HCT116 (cell line): ENCODE measurements around the gene LACC1. TPM values are rescaled to one million over a fixed set of nuclear protein-coding genes. Genes with fewer than 3 reads are reported as not detected.

Source experiments
- ATAC-seq: fragments of 200-7000 bp; cut with Tn5 transposase; 2 replicates; pipeline ENCODE4 v1.9.1; 2020; ENCODE audit warnings: mild to moderate bottlenecking, moderate library complexity
- BruUV-seq: library from RNA; stranded (reverse); fragments of 400-500 nt; replicated peaks from 2 replicates; lab custom pipeline; 2021; lab: Mats Ljungman, UMichigan
- CTCF ChIA-PET: fragments of 300-600 bp; sonication (Branson Sonifier 250); formaldehyde crosslinking; loops from one replicate; lab custom pipeline; 2021; ENCODE audit warnings: antibody characterized with exemption; lab: Charles Lee
- POLR2A ChIA-PET: fragments of 300-600, 350-600 bp; sonication (Branson Sonifier 250); formaldehyde crosslinking; loops from one replicate; lab custom pipeline; 2021; ENCODE audit warnings: antibody characterized with exemption; lab: Charles Lee
- RAD21 ChIA-PET, 2 experiments: fragments of 300-600 bp; sonication (Branson Sonifier 250); formaldehyde crosslinking; loops; one replicate each; lab custom pipeline; 2023; ENCODE audit warnings: low total read pairs in 2 of 2; ENCODE audit not compliant: uncharacterized antibody in 2 of 2, unreplicated experiment in 2 of 2, low non-redundant PET in 1 of 2; lab: Charles Lee
- DNase-seq: peaks from one replicate; pipeline ENCODE4 v3.0.0-alpha.2; 2010; ENCODE audit warnings: low read depth, low spot score
- H2AFZ ChIP-seq: fragments of 200-600 bp; shearing (Covaris generic), sonication (generic); 2 replicates; pipeline ENCODE4 v1.6.1; 2017; ENCODE audit warnings: low read depth, mixed run types, mixed read lengths, antibody characterized with exemption, low read length; ENCODE audit not compliant: poor library complexity, severe bottlenecking
- H3K27ac ChIP-seq: 2 replicates; pipeline ENCODE4 v1.5.1; 2012; ENCODE audit warnings: low read depth, low read length
- H3K27me3 ChIP-seq: fragments of 200-600 bp; sonication (generic); 2 replicates; pipeline ENCODE4 v1.6.1; 2016; ENCODE audit warnings: mixed run types, low read length, mixed read lengths; ENCODE audit not compliant: insufficient read depth
- H3K36me3 ChIP-seq, 2 experiments: fragments of 200-500 bp in 1 of 2; fragments of 200-600 bp in 1 of 2; sonication (Bioruptor generic) in 1 of 2; sonication (generic) in 1 of 2; 2 replicates each; pipeline versions ENCODE4 v1.5.1 to v1.6.1; 2014 to 2016; ENCODE audit warnings: low read length in 2 of 2, inconsistent platforms in 1 of 2, mixed read lengths in 1 of 2, mixed run types in 1 of 2; ENCODE audit not compliant: insufficient read depth in 2 of 2, control insufficient read depth in 1 of 2
- H3K4me1 ChIP-seq, 2 experiments: fragments of 200-600 bp in 1 of 2; sonication (generic) in 1 of 2; 2 replicates each; pipeline versions ENCODE4 v1.5.1 to v1.6.1; 2012 to 2017; ENCODE audit warnings: low read length in 2 of 2, inconsistent platforms in 1 of 2, mild to moderate bottlenecking in 1 of 2, mixed read lengths in 1 of 2, mixed run types in 1 of 2, moderate library complexity in 1 of 2; ENCODE audit not compliant: insufficient read depth in 2 of 2, control insufficient read depth in 1 of 2
- H3K4me2 ChIP-seq: fragments of 200-600 bp; sonication (generic); 2 replicates; pipeline ENCODE4 v1.6.1; 2017; ENCODE audit warnings: mixed run types, low read length, mixed read lengths
- H3K4me3 ChIP-seq, 2 experiments: fragments of 200-600 bp in 1 of 2; sonication (generic) in 1 of 2; replicated peaks in 1 of 2; 2 replicates each; pipeline ENCODE4 v1.5.1; 2011 to 2016; ENCODE audit warnings: low read length in 2 of 2, control low read depth in 1 of 2, low read depth in 1 of 2, mild to moderate bottlenecking in 1 of 2, mixed read lengths in 1 of 2, mixed run types in 1 of 2
- H3K79me2 ChIP-seq: fragments of 200-600 bp; sonication (generic); 2 replicates; pipeline ENCODE4 v1.6.1; 2017; ENCODE audit warnings: mild to moderate bottlenecking, mixed run types, low read length, moderate library complexity, mixed read lengths; ENCODE audit not compliant: insufficient read depth
- H3K9ac ChIP-seq: fragments of 200-600 bp; sonication (generic); 2 replicates; pipeline ENCODE4 v1.6.1; 2016; ENCODE audit warnings: low read length, mixed read lengths
- H3K9me2 ChIP-seq: fragments of 200-600 bp; sonication (generic), shearing (Covaris generic); 2 replicates; pipeline ENCODE4 v1.6.1; 2017; ENCODE audit warnings: mixed run types, mild to moderate bottlenecking, moderate library complexity; ENCODE audit not compliant: insufficient read depth
- H3K9me3 ChIP-seq, 2 experiments: fragments of 200-500 bp in 1 of 2; fragments of 200-600 bp in 1 of 2; sonication (Bioruptor generic) in 1 of 2; sonication (generic) in 1 of 2; 2 replicates each; pipeline ENCODE4 v1.6.1; 2014 to 2017; ENCODE audit warnings: low read length in 2 of 2, mixed read lengths in 2 of 2, inconsistent platforms in 1 of 2, low read depth in 1 of 2, mild to moderate bottlenecking in 1 of 2, mixed run types in 1 of 2, moderate library complexity in 1 of 2; ENCODE audit not compliant: control insufficient read depth in 1 of 2, insufficient read depth in 1 of 2
- H4K20me1 ChIP-seq: fragments of 200-600 bp; sonication (generic), shearing (Covaris generic); 2 replicates; pipeline ENCODE4 v1.6.1; 2017; ENCODE audit warnings: mixed run types, mild to moderate bottlenecking, moderate library complexity; ENCODE audit not compliant: insufficient read depth
- ATF3 ChIP-seq: IDR thresholded peaks from 2 replicates; pipeline ENCODE4 v1.6.1; 2012
- CBX3 ChIP-seq: IDR thresholded peaks from 2 replicates; pipeline ENCODE4 v1.6.1; 2012; ENCODE audit warnings: low read depth
- CTCF ChIP-seq, 3 experiments: fragments of 200-600 bp in 1 of 3; sonication (generic) in 1 of 3; IDR thresholded peaks in 2 of 3; conservative IDR thresholded peaks in 1 of 3; 2 replicates each; pipeline ENCODE4 v1.5.1; 2012 to 2017; ENCODE audit warnings: low read depth in 2 of 3, low read length in 2 of 3, antibody characterized with exemption in 1 of 3, borderline replicate concordance in 1 of 3, control low read depth in 1 of 3, mild to moderate bottlenecking in 1 of 3, mixed read lengths in 1 of 3, mixed run types in 1 of 3, moderate library complexity in 1 of 3; ENCODE audit not compliant: insufficient read depth in 1 of 3
- EGR1 ChIP-seq: IDR thresholded peaks from 2 replicates; pipeline ENCODE4 v1.6.1; 2012; ENCODE audit warnings: low read depth
- EZH2 ChIP-seq: fragments of 200-600 bp; sonication (generic); IDR thresholded peaks from 2 replicates; pipeline ENCODE4 v1.6.1; 2017; ENCODE audit warnings: antibody characterized with exemption, mixed run types
- MAX ChIP-seq: IDR thresholded peaks from 2 replicates; pipeline ENCODE4 v1.6.1; 2012
- POLR2A ChIP-seq: IDR thresholded peaks from 2 replicates; pipeline ENCODE4 v1.7.0; 2011; ENCODE audit warnings: borderline replicate concordance; ENCODE audit not compliant: insufficient read depth, insufficient read length; ENCODE audit errors: extremely low read depth
- POLR2AphosphoS5 ChIP-seq: IDR thresholded peaks from 2 replicates; pipeline ENCODE4 v1.6.1; 2011; ENCODE audit warnings: mild to moderate bottlenecking, low read depth, low read length, moderate library complexity
- RAD21 ChIP-seq: IDR thresholded peaks from 2 replicates; pipeline ENCODE4 v1.6.1; 2012; ENCODE audit warnings: low read depth, mild to moderate bottlenecking
- SIN3A ChIP-seq: IDR thresholded peaks from 2 replicates; pipeline ENCODE4 v1.6.1; 2012; ENCODE audit warnings: low read depth
- SP1 ChIP-seq: IDR thresholded peaks from 2 replicates; pipeline ENCODE4 v1.6.1; 2012; ENCODE audit warnings: low read depth
- TCF7L2 ChIP-seq: IDR thresholded peaks from 2 replicates; pipeline ENCODE4 v1.7.0; 2011; ENCODE audit warnings: borderline replicate concordance, inconsistent platforms; ENCODE audit not compliant: insufficient read depth, insufficient read length; ENCODE audit errors: extremely low read depth
- ZBTB33 ChIP-seq: IDR thresholded peaks from 2 replicates; pipeline ENCODE4 v1.6.1; 2011; ENCODE audit warnings: mild to moderate bottlenecking, low read length, moderate library complexity; ENCODE audit not compliant: insufficient replicate concordance; ENCODE audit errors: extremely low read depth
- ZFX ChIP-seq: fragments of 450-650 bp; IDR thresholded peaks from 2 replicates; pipeline ENCODE4 v1.6.1; 2017
- intact Hi-C: fragments of 100-400 bp; cut with micrococcal nuclease; formaldehyde crosslinking; loops from 2 replicates; pipeline ENCODE4 v1.10.0; 2022
- total RNA-seq: library from RNA; stranded (reverse); gene quantifications from one replicate; pipeline ENCODE4 v1.2.1, GENCODE V29; 2021; ENCODE audit not compliant: unreplicated experiment

Gene LACC1
- total RNA-seq, 1 experiment from 2014 or later, result 2.6 TPM

GRCh38 chr13:43908156-43909126 lies 28.7 kb downstream of the LACC1 start:
- Histone ChIP-seq H3K9ac (no peak overlapping the region), H3K4me3 (no peak overlapping the region), H3K4me2 (0 out of 2 replicates have a peak overlapping the region, but pooled peaks have one; percentile 6), H3K79me2 (no peaks in the 10 kb centered on the region), H4K20me1 (no peaks in the 10 kb centered on the region), H3K9me3 (no peaks in the 10 kb centered on the region), H3K4me1 (peaks cover 0 to 7% of the 10 kb centered on the region in 2 experiments; a peak in 2 of 4 replicates), H3K9me2 (no peaks in the 10 kb centered on the region)
- ATAC-seq, result peak; percentile 70
- POLR2A ChIA-PET, result interaction anchor here (0.7 to 2.8 kb wide), 3 partner anchors 529 to 565 kb away, joined by 3 to 39 read pairs (median 7); no protein-coding TSS in a partner anchor
- intact Hi-C loops, result loop anchor here (1.0 to 10.0 kb wide), 6 partner anchors 140 to 1396 kb away; no protein-coding TSS in a partner anchor
- RAD21 ChIA-PET, result interaction anchor here (0.7 to 2.2 kb wide), 7 partner anchors 50 to 563 kb away, joined by 3 to 9 read pairs (median 3); no protein-coding TSS in a partner anchor
- no peak for TF ChIP-seq EGR1
- no peak for TF ChIP-seq POLR2A
- TF ChIP-seq ATF3, result no peak
- no peak for TF ChIP-seq ZBTB33
- no peak for TF ChIP-seq SIN3A
- TF ChIP-seq POLR2AphosphoS5, result no peak
- TF ChIP-seq RAD21, result peak; percentile 68
- TF ChIP-seq SP1, result no peak
- TF ChIP-seq EZH2, result no peak
- no peak for TF ChIP-seq CBX3
- no peak for TF ChIP-seq ZFX
- TF ChIP-seq CTCF (IDR thresholded peaks at IDR 0.05 in 2 of 3, conservative IDR thresholded peaks at IDR 0.05 in 1 of 3; ENCODE audit: borderline replicate concordance in 1 of 3, insufficient read depth in 1 of 3, low read depth in 2 of 3, low read length in 2 of 3), result peak; percentile 36 to 67 (median 64); a peak in 4 of 6 replicates
- TF ChIP-seq TCF7L2, result no peak
- TF ChIP-seq MAX, result no peak
- TF ChIP-seq, all 23 proteins: peak for 2
- Histone ChIP-seq H3K36me3 (no peaks in the 10 kb centered on the region), H3K27ac (no peak overlapping the region), H3K27me3 (no peaks in the 10 kb centered on the region), H2AFZ (peak overlapping the region; percentile 53)
- no TSS peak for BruUV-seq
- CTCF ChIA-PET, result interaction anchor here (0.9 to 2.7 kb wide), 24 partner anchors 9 to 573 kb away, joined by 3 to 91 read pairs (median 6); no protein-coding TSS in a partner anchor
- peak; percentile 37 for DNase-seq
